GM12864 (cell line): Measurements from ENCODE around the gene FNDC1.
A peak's percentile ranks its signal among the peaks of the same experiment; 100 is the strongest.
"Not testable (repeated sequence)": the region's sequence is repeated elsewhere in the genome, so short reads cannot be mapped to it uniquely, and the experiment has no call there.

ENCODE experiments used
- DNase-seq: peaks from one replicate; pipeline ENCODE4 v3.0.0-alpha.2; 2011; ENCODE audit warnings: low read depth
- H3K4me3 ChIP-seq: 2 replicates; pipeline ENCODE4 v1.5.1; 2011; ENCODE audit warnings: mild to moderate bottlenecking, low read depth, low read length, control low read depth
- TF ChIP-seq, protein P1 (sequence below): IDR thresholded peaks from 2 replicates; pipeline ENCODE4 v1.5.1; 2011; ENCODE audit warnings: low read depth, mild to moderate bottlenecking, moderate library complexity, low read length, control low read depth, inconsistent platforms; ENCODE audit errors: missing control alignments

The FNDC1 gene

DNA sequence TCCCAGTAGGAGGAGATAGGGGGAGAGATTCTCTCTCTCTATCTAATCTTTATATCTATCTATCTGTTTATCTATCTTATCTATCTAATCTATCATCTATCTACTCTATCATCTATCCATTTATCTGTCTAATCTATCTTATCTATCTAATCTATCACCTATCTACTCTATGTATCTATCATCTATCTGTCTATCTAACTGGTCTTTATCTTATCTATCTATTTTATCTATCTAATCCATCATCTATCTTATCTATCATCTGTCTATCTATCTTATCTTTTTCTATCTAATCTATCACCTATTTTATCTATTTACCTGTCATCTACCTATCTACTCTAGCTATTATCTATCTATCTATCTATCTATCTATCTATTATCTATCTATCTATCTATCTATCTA lies 109.4 kb downstream of the FNDC1 start:
- no peak for DNase-seq
- H3K4me3 ChIP-seq: no peak overlapping the region
- TF ChIP-seq, protein P1, sequence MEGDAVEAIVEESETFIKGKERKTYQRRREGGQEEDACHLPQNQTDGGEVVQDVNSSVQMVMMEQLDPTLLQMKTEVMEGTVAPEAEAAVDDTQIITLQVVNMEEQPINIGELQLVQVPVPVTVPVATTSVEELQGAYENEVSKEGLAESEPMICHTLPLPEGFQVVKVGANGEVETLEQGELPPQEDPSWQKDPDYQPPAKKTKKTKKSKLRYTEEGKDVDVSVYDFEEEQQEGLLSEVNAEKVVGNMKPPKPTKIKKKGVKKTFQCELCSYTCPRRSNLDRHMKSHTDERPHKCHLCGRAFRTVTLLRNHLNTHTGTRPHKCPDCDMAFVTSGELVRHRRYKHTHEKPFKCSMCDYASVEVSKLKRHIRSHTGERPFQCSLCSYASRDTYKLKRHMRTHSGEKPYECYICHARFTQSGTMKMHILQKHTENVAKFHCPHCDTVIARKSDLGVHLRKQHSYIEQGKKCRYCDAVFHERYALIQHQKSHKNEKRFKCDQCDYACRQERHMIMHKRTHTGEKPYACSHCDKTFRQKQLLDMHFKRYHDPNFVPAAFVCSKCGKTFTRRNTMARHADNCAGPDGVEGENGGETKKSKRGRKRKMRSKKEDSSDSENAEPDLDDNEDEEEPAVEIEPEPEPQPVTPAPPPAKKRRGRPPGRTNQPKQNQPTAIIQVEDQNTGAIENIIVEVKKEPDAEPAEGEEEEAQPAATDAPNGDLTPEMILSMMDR: no peak

DNA sequence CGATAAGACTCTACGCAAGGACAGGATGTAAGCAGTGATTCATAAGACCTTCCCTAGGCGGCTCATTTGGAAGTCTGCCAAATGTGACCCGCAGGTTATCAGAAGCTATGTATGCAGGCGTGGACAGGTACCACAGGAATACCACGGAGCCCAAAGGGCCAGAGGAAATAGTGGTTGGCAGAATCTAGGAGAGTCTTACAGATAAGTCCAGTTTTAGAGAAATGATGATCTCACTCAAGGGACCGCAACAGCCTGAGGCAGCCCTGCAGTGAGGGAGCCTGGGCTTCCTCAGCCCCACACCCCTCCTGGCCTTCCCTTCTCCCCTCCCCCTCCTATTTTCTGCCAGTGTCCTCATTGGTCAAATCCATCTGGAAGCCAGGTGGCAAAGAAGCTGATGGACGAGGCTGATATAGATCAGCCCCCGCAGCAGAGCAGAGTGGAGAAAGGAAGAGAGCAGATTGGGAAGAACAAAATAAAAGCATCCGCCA lies 110.6 kb downstream of the FNDC1 start:
- no peak for DNase-seq
- H3K4me3 ChIP-seq: no peak overlapping the region
- TF ChIP-seq, protein P1: no peak

DNA sequence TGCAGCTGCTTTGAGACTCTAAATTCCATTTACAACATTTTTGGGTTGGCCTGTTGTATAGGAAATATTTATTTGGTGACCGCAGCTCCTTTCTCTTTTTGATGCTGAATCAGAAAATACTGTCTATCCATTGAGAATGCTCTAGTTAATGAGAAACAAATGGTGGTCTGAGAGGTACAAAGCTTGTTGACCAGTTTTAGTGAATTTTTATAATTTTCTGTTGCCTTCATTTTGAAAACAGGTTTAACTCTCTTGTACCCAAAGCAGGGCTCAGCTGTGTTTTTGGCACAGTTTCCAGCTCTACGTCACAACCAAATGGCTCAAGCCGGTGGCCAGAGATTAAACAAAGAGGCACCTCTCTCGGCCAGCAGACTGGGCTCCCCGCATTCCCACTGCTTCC lies 113.2 kb downstream of the FNDC1 start:
- DNase-seq: no peak
- no peak overlapping the region for H3K4me3 ChIP-seq
- TF ChIP-seq, protein P1: no peak

DNA sequence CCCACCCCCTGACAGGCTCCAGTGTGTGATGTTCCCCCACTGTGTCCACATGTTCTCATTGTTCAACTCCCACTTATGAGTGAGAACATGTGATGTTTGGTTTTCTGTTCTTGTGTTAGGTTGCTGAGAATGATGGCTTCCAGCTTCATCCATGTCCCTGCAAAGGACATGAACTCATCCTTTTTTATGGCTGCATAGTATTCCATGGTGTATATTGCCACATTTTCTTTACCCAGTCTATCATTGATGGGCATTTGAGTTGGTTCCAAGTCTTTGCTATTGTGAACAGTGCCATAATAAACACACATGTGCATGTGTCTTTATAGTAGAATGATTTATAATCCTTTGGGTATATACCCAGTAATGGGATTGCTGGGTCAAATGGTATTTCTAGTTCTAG lies 115.5 kb downstream of the FNDC1 start:
- H3K4me3 ChIP-seq, DNase-seq: not testable (repeated sequence)

DNA sequence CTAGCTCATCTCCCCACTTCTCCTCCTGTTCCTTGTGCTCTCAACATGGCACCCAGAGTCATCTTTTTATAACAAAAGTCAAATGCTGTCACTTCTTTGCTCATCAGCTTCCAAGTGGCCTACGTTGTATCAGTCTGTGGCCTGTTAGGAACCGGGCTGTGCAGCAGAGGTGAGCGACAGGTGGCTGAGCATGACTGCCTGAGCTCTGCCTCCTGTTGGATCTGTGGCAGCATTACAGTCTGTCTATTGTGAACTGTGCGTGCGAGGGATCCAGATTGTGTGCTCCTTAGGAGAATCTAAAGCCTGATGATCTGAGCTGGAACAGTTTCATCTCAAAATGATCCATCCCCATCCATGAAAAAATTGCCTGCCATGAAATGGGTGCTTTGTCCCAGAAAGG lies 129.6 kb downstream of the FNDC1 start:
- no peak for DNase-seq

DNA sequence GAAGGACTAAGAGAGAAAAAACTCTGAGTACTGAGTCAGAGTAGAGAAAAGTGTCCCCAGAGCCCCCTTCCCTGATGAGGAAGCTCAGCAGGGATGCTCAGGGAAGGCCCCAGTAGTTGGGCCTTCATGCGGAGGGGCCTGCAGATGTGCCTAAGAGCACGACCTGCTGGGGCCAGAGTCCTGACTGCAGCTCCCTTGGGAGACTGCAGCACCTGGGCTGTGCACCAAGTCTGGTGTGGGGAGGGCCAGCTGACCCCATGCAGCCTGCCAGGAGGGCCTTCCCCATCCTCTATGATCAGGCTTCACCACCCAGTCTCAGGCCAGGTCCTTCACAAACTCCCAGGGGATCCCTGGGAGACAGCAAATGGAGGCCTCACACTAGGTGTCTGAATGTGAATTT lies 130.4 kb downstream of the FNDC1 start:
- H3K4me3 ChIP-seq: no peak overlapping the region

More for the DNA sequence above, 129.6 kb downstream of the FNDC1 start:
- no peak overlapping the region for H3K4me3 ChIP-seq
- TF ChIP-seq, protein P1: peak; percentile 43

DNA sequence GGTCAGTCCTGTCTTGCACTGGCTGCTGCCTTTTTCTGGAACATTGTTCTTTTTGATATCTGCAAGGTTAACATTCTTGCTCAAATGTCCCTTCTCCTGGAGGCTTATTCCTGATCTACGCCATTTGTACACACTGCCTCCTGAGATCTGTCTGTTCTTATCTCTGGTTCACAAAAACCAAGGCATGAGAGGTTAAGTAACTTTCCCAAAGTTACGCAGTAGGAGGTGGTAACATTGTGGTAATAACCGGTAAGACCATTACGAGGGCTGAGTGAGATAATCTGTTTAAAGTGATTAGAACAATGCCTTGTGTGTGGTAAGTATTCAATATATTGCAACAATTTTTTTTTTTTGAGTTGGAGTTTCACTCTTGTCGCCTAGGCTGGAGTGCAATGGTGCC lies 132.1 kb downstream of the FNDC1 start:
- TF ChIP-seq, protein P1: no peak
- DNase-seq: no peak
- H3K4me3 ChIP-seq: no peak overlapping the region

More for the DNA sequence above, 130.4 kb downstream of the FNDC1 start:
- DNase-seq: no peak
- TF ChIP-seq, protein P1: no peak
